ENCODE measurements around the gene AMOTL2. TPM values are rescaled to one million over a fixed set of nuclear protein-coding genes. Genes with fewer than 3 reads are reported as not detected.

The AMOTL2 gene
- total and polyA plus RNA-seq, 2 donors (not counting 3 experiments of a cell fraction or from before 2014, with no cell fraction given): 130 to 145 TPM

- no peak overlapping the region for H2AFZ ChIP-seq (ENCODE audit: low read depth, low read length)
- POLR2A ChIA-PET: no interaction called here
Measured at GRCh38 chr3:134339331-134339730, 34.9 kb downstream of the AMOTL2 start.

GRCh38 chr3:134338516-134339261 is 35.6 kb downstream of the AMOTL2 start:
- H3K4me1 ChIP-seq (ENCODE audit: control insufficient read depth, extremely low read depth, insufficient read depth, low read length): peaks cover 6% of the 10 kb centered on the region
- dilution Hi-C loops (cut with MboI; ENCODE audit: extremely low pct_ligation_motif_present, low sequenced_read_pairs): no loop called here
- no peak overlapping the region for H2AFZ ChIP-seq (ENCODE audit: low read depth, low read length)
- CTCF ChIA-PET: interaction anchor here (0.7 to 1.8 kb wide), 3 partner anchors 13 to 31 kb away, joined by 3 to 6 read pairs (median 5); no protein-coding TSS in a partner anchor
- no peaks in the 10 kb centered on the region for H3K9me3 ChIP-seq (replicated peaks; ENCODE audit: control insufficient read depth, insufficient read depth, low read length)
- H3K9me1 ChIP-seq (replicated peaks; ENCODE audit: control insufficient read depth, extremely low read depth, insufficient read depth, low read length): no peaks in the 10 kb centered on the region
- no peaks in the 10 kb centered on the region for H3K27me3 ChIP-seq (ENCODE audit: control insufficient read depth in 2 of 2, insufficient read depth in 2 of 2, low read length in 2 of 2)
- H3K27ac ChIP-seq (ENCODE audit: insufficient read depth, low read depth, low read length): no peak overlapping the region
- H3K79me2 ChIP-seq (ENCODE audit: control insufficient read depth, insufficient read depth, low read length): no peaks in the 10 kb centered on the region
- H4K20me1 ChIP-seq (replicated peaks; ENCODE audit: control insufficient read depth, extremely low read depth, insufficient read depth, low read length): no peaks in the 10 kb centered on the region
- no peak overlapping the region for H3K9ac ChIP-seq (replicated peaks; ENCODE audit: extremely low read depth, insufficient read depth, low read length)
- no peak overlapping the region for H3K4me2 ChIP-seq (ENCODE audit: insufficient read depth, low read length)
- intact Hi-C loops (cut with micrococcal nuclease): no loop called here
- POLR2A ChIA-PET: no interaction called here
- no peaks in the 10 kb centered on the region for H3K36me3 ChIP-seq (ENCODE audit: control insufficient read depth in 2 of 2, extremely low read depth in 1 of 2, insufficient read depth in 2 of 2, low read length in 2 of 2)
- H3K4me3 ChIP-seq (replicated peaks in 1 of 3; ENCODE audit: insufficient read depth in 1 of 3, low read depth in 1 of 3, low read length in 3 of 3): no peak overlapping the region
- DNase-seq (ENCODE audit: low read depth, low spot score) (no peak), FAIRE-seq (no peak)
- BruUV-seq (replicated peaks): no TSS peak
- TF ChIP-seq JUN (IDR thresholded peaks at IDR 0.05; ENCODE audit: borderline replicate concordance, insufficient read depth, insufficient read length, low read depth) (no peak), MYC (IDR thresholded peaks at IDR 0.05; ENCODE audit: low read depth, low read length) (no peak), FOS (IDR thresholded peaks at IDR 0.05; ENCODE audit: borderline replicate concordance, insufficient read depth, low read length) (no peak), POLR2A (IDR thresholded peaks at IDR 0.05; ENCODE audit: low read depth, low read length) (no peak), GATA2 (IDR thresholded peaks at IDR 0.05; ENCODE audit: insufficient read depth, insufficient read length, low read depth, low read length) (no peak), POLR2AphosphoS5 (IDR thresholded peaks at IDR 0.05; ENCODE audit: insufficient read depth, low read depth, low read length) (no peak), EZH2 (IDR thresholded peaks at IDR 0.05; ENCODE audit: borderline replicate concordance, low read depth, low read length, severe bottlenecking) (no peak), MAX (IDR thresholded peaks at IDR 0.05; ENCODE audit: insufficient read depth, insufficient read length) (no peak), CTCF (IDR thresholded peaks at IDR 0.05; ENCODE audit: extremely low read depth in 1 of 2, insufficient read depth in 1 of 2, low read depth in 1 of 2, low read length in 2 of 2) (no peak)

More at GRCh38 chr3:134339331-134339730, 34.9 kb downstream of the AMOTL2 start:
- Histone ChIP-seq H3K27me3 (ENCODE audit: control insufficient read depth in 2 of 2, insufficient read depth in 2 of 2, low read length in 2 of 2) (no peaks in the 10 kb centered on the region), H3K9me3 (replicated peaks; ENCODE audit: control insufficient read depth, insufficient read depth, low read length) (no peaks in the 10 kb centered on the region), H4K20me1 (replicated peaks; ENCODE audit: control insufficient read depth, extremely low read depth, insufficient read depth, low read length) (no peaks in the 10 kb centered on the region), H3K27ac (ENCODE audit: insufficient read depth, low read depth, low read length) (no peak overlapping the region), H3K4me2 (ENCODE audit: insufficient read depth, low read length) (no peak overlapping the region), H3K9me1 (replicated peaks; ENCODE audit: control insufficient read depth, extremely low read depth, insufficient read depth, low read length) (no peaks in the 10 kb centered on the region), H3K79me2 (ENCODE audit: control insufficient read depth, insufficient read depth, low read length) (no peaks in the 10 kb centered on the region), H3K9ac (replicated peaks; ENCODE audit: extremely low read depth, insufficient read depth, low read length) (no peak overlapping the region), H3K36me3 (ENCODE audit: control insufficient read depth in 2 of 2, extremely low read depth in 1 of 2, insufficient read depth in 2 of 2, low read length in 2 of 2) (no peaks in the 10 kb centered on the region), H3K4me3 (replicated peaks in 1 of 3; ENCODE audit: insufficient read depth in 1 of 3, low read depth in 1 of 3, low read length in 3 of 3) (no peak overlapping the region), H3K4me1 (ENCODE audit: control insufficient read depth, extremely low read depth, insufficient read depth, low read length) (peaks cover 6% of the 10 kb centered on the region)
- no peak for TF ChIP-seq POLR2AphosphoS5 (IDR thresholded peaks at IDR 0.05; ENCODE audit: insufficient read depth, low read depth, low read length)
- TF ChIP-seq JUN (IDR thresholded peaks at IDR 0.05; ENCODE audit: borderline replicate concordance, insufficient read depth, insufficient read length, low read depth): no peak
- no peak for TF ChIP-seq POLR2A (IDR thresholded peaks at IDR 0.05; ENCODE audit: low read depth, low read length)
- DNase-seq (ENCODE audit: low read depth, low spot score) (no peak), FAIRE-seq (no peak)
- dilution Hi-C loops (cut with MboI; ENCODE audit: extremely low pct_ligation_motif_present, low sequenced_read_pairs) (no loop called here), intact Hi-C loops (cut with micrococcal nuclease) (no loop called here)
- CTCF ChIA-PET: interaction anchor here (1.8 kb wide), 1 partner anchor 26 kb away, joined by 6 read pairs; no protein-coding TSS in a partner anchor
- no TSS peak for BruUV-seq (replicated peaks)

Measured in endothelial cell of umbilical vein (primary cell).